ENCODE measurements around the gene TOM1L2.

The TOM1L2 gene

DNA sequence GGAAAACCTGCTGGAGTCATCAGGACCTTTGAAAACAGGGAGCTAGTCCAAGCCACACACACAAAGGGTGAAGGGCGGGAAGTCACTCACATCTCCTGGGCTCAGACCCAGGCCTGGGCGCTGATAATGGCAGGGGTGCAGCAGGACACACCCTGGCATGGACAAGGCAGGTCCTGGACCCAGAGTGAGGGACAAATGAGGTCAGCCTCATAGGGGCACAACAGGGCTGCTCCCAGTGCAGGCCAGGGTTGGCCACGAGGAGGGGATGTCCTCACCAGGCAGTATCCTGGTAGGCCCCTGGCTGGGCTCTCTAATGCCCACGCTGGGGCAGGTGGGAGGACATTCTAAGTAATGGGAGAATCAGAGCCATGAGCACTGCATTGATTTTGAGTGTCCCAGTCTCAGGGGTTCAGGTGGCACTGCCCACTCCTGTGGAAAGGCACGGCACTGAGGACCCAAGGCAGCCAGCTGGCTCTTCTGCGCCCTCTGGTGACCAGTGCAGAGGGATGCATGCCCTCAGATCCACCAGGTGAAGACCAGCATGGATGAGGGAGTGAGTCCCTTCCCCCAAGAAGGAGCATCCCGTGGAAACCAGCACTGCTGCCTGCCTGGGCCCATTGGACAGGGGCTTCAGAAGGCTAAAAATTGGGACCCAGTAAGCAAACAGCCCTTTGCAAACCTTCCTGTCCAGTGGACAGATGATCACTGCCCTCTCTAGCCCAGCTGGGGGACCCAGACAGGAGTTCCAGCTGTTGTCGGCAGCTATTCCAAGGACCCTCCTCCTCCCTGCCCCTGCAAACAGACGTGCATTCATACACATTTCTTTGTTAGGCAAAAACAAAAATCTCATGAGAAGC, 112.1 kb downstream of the TOM1L2 start:
- TF ChIP-seq CTCF (IDR thresholded peaks at IDR 0.05), result peak; percentile 94
- no peak overlapping the region for H3K27ac ChIP-seq
- H3K9me3 ChIP-seq, result no peaks in the 10 kb centered on the region
- H3K27me3 ChIP-seq, result no peaks in the 10 kb centered on the region
- H3K36me3 ChIP-seq, result peaks cover 20% of the 10 kb centered on the region
- peaks cover 0 to 3% of the 10 kb centered on the region in 2 experiments for H3K4me1 ChIP-seq (ENCODE audit: control insufficient read depth in 1 of 2, insufficient read depth in 1 of 2, low read depth in 1 of 2, low read length in 1 of 2)
- H3K4me3 ChIP-seq (ENCODE audit: low read depth in 1 of 2, low read length in 1 of 2), result no peak overlapping the region

- no peak overlapping the region for H3K27ac ChIP-seq
- no peak overlapping the region for H3K4me3 ChIP-seq (ENCODE audit: low read depth in 1 of 2, low read length in 1 of 2)
- no peaks in the 10 kb centered on the region for H3K27me3 ChIP-seq
- no peaks in the 10 kb centered on the region for H3K9me3 ChIP-seq
- H3K36me3 ChIP-seq, result peaks cover 16% of the 10 kb centered on the region
- TF ChIP-seq CTCF (IDR thresholded peaks at IDR 0.05), result no peak
- peaks cover 0 to 3% of the 10 kb centered on the region in 2 experiments for H3K4me1 ChIP-seq (ENCODE audit: control insufficient read depth in 1 of 2, insufficient read depth in 1 of 2, low read depth in 1 of 2, low read length in 1 of 2)
Observed at GRCh38 chr17:17857496-17857895, 114.7 kb downstream of the TOM1L2 start.

GRCh38 chr17:17856386-17856785, 115.8 kb downstream of the TOM1L2 start:
- no peak for TF ChIP-seq CTCF (IDR thresholded peaks at IDR 0.05)
- Histone ChIP-seq H3K4me1 (ENCODE audit: control insufficient read depth in 1 of 2, insufficient read depth in 1 of 2, low read depth in 1 of 2, low read length in 1 of 2) (peaks cover 0 to 3% of the 10 kb centered on the region in 2 experiments), H3K4me3 (ENCODE audit: low read depth in 1 of 2, low read length in 1 of 2) (no peak overlapping the region), H3K9me3 (no peaks in the 10 kb centered on the region), H3K27ac (no peak overlapping the region), H3K36me3 (peaks cover 7% of the 10 kb centered on the region), H3K27me3 (no peaks in the 10 kb centered on the region)

- Histone ChIP-seq H3K36me3 (peaks cover 2% of the 10 kb centered on the region), H3K9me3 (no peaks in the 10 kb centered on the region), H3K4me1 (ENCODE audit: control insufficient read depth in 1 of 2, insufficient read depth in 1 of 2, low read depth in 1 of 2, low read length in 1 of 2) (peaks cover 0 to 3% of the 10 kb centered on the region in 2 experiments), H3K4me3 (ENCODE audit: low read depth in 1 of 2, low read length in 1 of 2) (no peak overlapping the region), H3K27ac (no peak overlapping the region), H3K27me3 (no peaks in the 10 kb centered on the region)
- TF ChIP-seq CTCF (IDR thresholded peaks at IDR 0.05), result no peak
Observed at GRCh38 chr17:17855976-17856375, 116.2 kb downstream of the TOM1L2 start.

DNA sequence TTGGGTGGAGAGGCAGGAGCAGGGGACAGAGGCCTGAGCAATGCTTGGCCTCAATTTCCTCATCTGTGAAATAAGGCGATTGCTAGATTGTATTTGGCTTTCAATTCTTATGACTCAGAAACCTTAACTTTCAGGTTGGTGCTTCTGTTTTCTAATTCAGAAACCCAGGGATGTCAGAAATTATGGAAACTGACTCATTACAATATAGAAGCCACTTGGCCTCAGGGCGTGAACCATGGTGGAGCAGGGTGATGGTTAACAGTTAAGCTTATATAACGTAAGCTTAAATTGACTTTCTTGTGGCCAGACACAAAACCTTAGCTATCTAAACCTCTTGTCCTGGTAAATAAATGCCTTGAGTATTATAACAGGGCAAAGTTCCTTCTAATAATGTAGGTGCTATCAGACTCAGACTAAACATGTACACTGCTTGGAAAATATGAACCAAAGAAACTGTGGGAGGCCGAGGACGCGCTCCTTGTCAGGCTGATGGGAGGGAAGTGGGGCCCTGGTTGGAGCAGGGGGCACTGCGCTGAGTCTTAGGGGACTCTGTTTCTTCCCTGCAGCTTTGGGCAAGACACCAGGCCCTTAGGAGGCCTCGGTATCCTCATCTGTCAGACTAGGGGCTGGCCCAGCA, 118.3 kb downstream of the TOM1L2 start:
- Histone ChIP-seq H3K36me3 (no peaks in the 10 kb centered on the region), H3K27ac (no peak overlapping the region), H3K4me1 (ENCODE audit: control insufficient read depth in 1 of 2, insufficient read depth in 1 of 2, low read depth in 1 of 2, low read length in 1 of 2) (peaks cover 13 to 18% of the 10 kb centered on the region in 2 experiments), H3K9me3 (no peaks in the 10 kb centered on the region), H3K4me3 (ENCODE audit: low read depth in 1 of 2, low read length in 1 of 2) (no peak overlapping the region), H3K27me3 (no peaks in the 10 kb centered on the region)
- TF ChIP-seq CTCF (IDR thresholded peaks at IDR 0.05), result no peak
